C4-2B (cell line): ENCODE results near the gene FGF19.
"Not testable (repeated sequence)": the region's sequence is repeated elsewhere in the genome, so short reads cannot be mapped to it uniquely, and the experiment has no call there.

Experiments used
- H3K27ac ChIP-seq: fragments of 450-650 bp; 2 replicates; pipeline ENCODE4 v1.5.1; 2017
- CTCF ChIP-seq: fragments of 450-650 bp; conservative IDR thresholded peaks from 2 replicates; pipeline ENCODE4 v1.5.1; 2017; ENCODE audit warnings: mild to moderate bottlenecking
- ZFX ChIP-seq: fragments of 450-650 bp; IDR thresholded peaks from 2 replicates; pipeline ENCODE4 v1.6.1; 2017

Gene FGF19

GRCh38 chr11:69694781-69695180, 9.0 kb downstream of the FGF19 start:
- no peak for TF ChIP-seq CTCF
- TF ChIP-seq ZFX, result no peak
- no peak overlapping the region for H3K27ac ChIP-seq

- TF ChIP-seq CTCF, result no peak
- TF ChIP-seq ZFX, result no peak
- no peak overlapping the region for H3K27ac ChIP-seq
These were observed 11.4 kb downstream of the FGF19 start for GRCh38 chr11:69692422-69692821.

- TF ChIP-seq ZFX, result no peak
- TF ChIP-seq CTCF, result no peak
- no peak overlapping the region for H3K27ac ChIP-seq
These were observed 12.4 kb downstream of the FGF19 start for GRCh38 chr11:69691463-69691862.

GRCh38 chr11:69689484-69690319, 14.1 kb downstream of the FGF19 start:
- TF ChIP-seq CTCF (no peak), ZFX (no peak)
- no peak overlapping the region for H3K27ac ChIP-seq

- H3K27ac ChIP-seq, result not testable (repeated sequence)
These were observed 15.7 kb downstream of the FGF19 start for GRCh38 chr11:69687969-69688771.

GRCh38 chr11:69686856-69687255, 17.0 kb downstream of the FGF19 start:
- TF ChIP-seq CTCF, result no peak
- TF ChIP-seq ZFX, result no peak
- H3K27ac ChIP-seq, result no peak overlapping the region

- TF ChIP-seq CTCF, result no peak
- TF ChIP-seq ZFX, result no peak
These were observed 17.4 kb downstream of the FGF19 start for GRCh38 chr11:69686452-69686851.

More at GRCh38 chr11:69686452-69686851, 17.4 kb downstream of the FGF19 start:
- H3K27ac ChIP-seq, result no peak overlapping the region
